K562 (cell line): ENCODE results near the gene DYRK1B. TPM values are rescaled to one million over a fixed set of nuclear protein-coding genes. Genes with fewer than 3 reads are reported as not detected.

ENCODE experiments used
- ATAC-seq: fragments of 200-7000 bp; cut with Tn5 transposase; 3 replicates; pipeline ENCODE4 v1.9.1; 2020; ENCODE audit warnings: moderate library complexity
- BruUV-seq: library from RNA; stranded (reverse); fragments of 400-500 nt; replicated peaks from 2 replicates; lab custom pipeline; 2021; lab: Mats Ljungman, UMichigan
- CTCF ChIA-PET: fragments of 300-600 bp; formaldehyde crosslinking; extraction: SDS; loops from one replicate; lab custom pipeline; 2021; ENCODE audit warnings: low intra/inter-chr PET ratio; lab: Yijun Ruan, JAX
- POLR2A ChIA-PET: fragments of 300-600, 350-650 bp; sonication (Branson Sonifier 250); formaldehyde crosslinking; extraction: SDS; loops from one replicate; lab custom pipeline; 2021; ENCODE audit warnings: antibody characterized with exemption, inconsistent platforms; lab: Yijun Ruan, JAX
- DNase-seq, 4 experiments: peaks; one replicate each; pipeline versions ENCODE4 v3.0.0 to v3.0.0-alpha.2; 2011 to 2018; ENCODE audit warnings: low spot score in 3 of 4, mixed read lengths in 3 of 4; ENCODE audit errors: extremely low read depth in 1 of 4
- FAIRE-seq: peaks from 2 replicates; lab custom pipeline; 2011; peaks lifted over from hg19 to GRCh38; lab: Jason Lieb, UNC
- H2AFZ ChIP-seq: 2 replicates; pipeline ENCODE4 v1.6.0; 2011; ENCODE audit warnings: low read depth, low read length, control low read depth, inconsistent platforms
- H3K27ac ChIP-seq: fragments of 200-600 bp; 3 replicates; pipeline ENCODE4 v1.8.0; 2011; ENCODE audit warnings: low read depth, mild to moderate bottlenecking, control low read depth, inconsistent platforms, low read length, moderate library complexity, mixed read lengths; ENCODE audit errors: extremely low read depth
- H3K27me3 ChIP-seq, 2 experiments: fragments of 300-600 bp in 1 of 2; 2 replicates in 1 of 2; 3 replicates in 1 of 2; pipeline versions ENCODE4 v1.6.0 to v1.8.0; 2011; ENCODE audit warnings: inconsistent platforms in 2 of 2, low read length in 2 of 2, mild to moderate bottlenecking in 1 of 2, mixed read lengths in 1 of 2, moderate library complexity in 1 of 2; ENCODE audit not compliant: control insufficient read depth in 2 of 2, insufficient read depth in 2 of 2
- H3K36me3 ChIP-seq: fragments of 300-600 bp; 3 replicates; pipeline ENCODE4 v1.8.0; 2011; ENCODE audit warnings: mild to moderate bottlenecking, low read length, inconsistent platforms; ENCODE audit not compliant: control insufficient read depth, insufficient read depth
- H3K4me1 ChIP-seq, 2 experiments: fragments of 200-600 bp in 1 of 2; replicated peaks in 1 of 2; 2 replicates in 1 of 2; 3 replicates in 1 of 2; pipeline versions ENCODE4 v1.5.1 to v1.8.0; 2011; ENCODE audit warnings: inconsistent platforms in 2 of 2, low read length in 2 of 2, mild to moderate bottlenecking in 1 of 2, mixed read lengths in 1 of 2, moderate library complexity in 1 of 2; ENCODE audit not compliant: control insufficient read depth in 2 of 2, insufficient read depth in 2 of 2
- H3K4me2 ChIP-seq: 2 replicates; pipeline ENCODE4 v1.6.1; 2011; ENCODE audit warnings: low read length, control low read depth, inconsistent platforms, mixed read lengths; ENCODE audit not compliant: insufficient read depth
- H3K4me3 ChIP-seq: fragments of 200-600 bp; sonication (generic), shearing (Covaris generic); 2 replicates; pipeline ENCODE4 v1.5.1; 2016; ENCODE audit warnings: control low read depth, inconsistent platforms
- H3K79me2 ChIP-seq: fragments of 200-600 bp; 3 replicates; pipeline ENCODE4 v1.8.0; 2011; ENCODE audit warnings: low read length, inconsistent platforms; ENCODE audit not compliant: control insufficient read depth, insufficient read depth
- H3K9ac ChIP-seq, 2 experiments: 2 replicates each; pipeline versions ENCODE4 v1.6.0 to v1.6.1; 2011; ENCODE audit warnings: low read depth in 2 of 2, low read length in 2 of 2, control low read depth in 1 of 2, inconsistent platforms in 1 of 2, mild to moderate bottlenecking in 1 of 2, mixed read lengths in 1 of 2; ENCODE audit not compliant: insufficient read depth in 1 of 2
- H3K9me1 ChIP-seq: one replicate; pipeline ENCODE4 v1.6.0; 2011; ENCODE audit warnings: inconsistent platforms, mild to moderate bottlenecking, low read length, moderate library complexity; ENCODE audit not compliant: control insufficient read depth, insufficient read depth
- H3K9me3 ChIP-seq: replicated peaks from 2 replicates; pipeline ENCODE4 v1.5.1; 2011; ENCODE audit warnings: low read depth, low read length, inconsistent platforms; ENCODE audit not compliant: control insufficient read depth, insufficient read depth
- H4K20me1 ChIP-seq: replicated peaks from 2 replicates; pipeline ENCODE4 v1.6.1; 2011; ENCODE audit warnings: low read length, inconsistent platforms, mixed read lengths; ENCODE audit not compliant: control insufficient read depth, insufficient read depth
- ATF1 ChIP-seq, 2 experiments: fragments of 450-650 bp in 1 of 2; IDR thresholded peaks; 2 replicates each; pipeline ENCODE4 v1.6.1; 2016; ENCODE audit warnings: missing compliant biosample characterization in 1 of 2, missing genetic modification characterization in 1 of 2
- CC2D1A ChIP-seq: fragments of 450-650 bp; IDR thresholded peaks from 2 replicates; pipeline ENCODE4 v1.6.1; 2017; ENCODE audit warnings: mild to moderate bottlenecking
- CTBP1 ChIP-seq: fragments of 450-650 bp; IDR thresholded peaks from 2 replicates; pipeline ENCODE4 v1.6.1; 2016; ENCODE audit warnings: borderline replicate concordance
- L3MBTL2 ChIP-seq: fragments of 450-650 bp; IDR thresholded peaks from 2 replicates; pipeline ENCODE4 v1.6.1; 2016; ENCODE audit warnings: mild to moderate bottlenecking, moderate library complexity
- MTA3 ChIP-seq: fragments of 450-650 bp; formaldehyde crosslinking; IDR thresholded peaks from 2 replicates; pipeline ENCODE4 v1.6.1; 2017; ENCODE audit warnings: mild to moderate bottlenecking, borderline replicate concordance
- MYC ChIP-seq, 2 experiments: fragments of 250-450 bp in 1 of 2; sonication (Bioruptor Pico) in 1 of 2; IDR thresholded peaks; 2 replicates each; pipeline versions ENCODE4 v1.5.1 to v1.6.1; 2012 to 2021; ENCODE audit warnings: low read depth in 2 of 2, borderline replicate concordance in 1 of 2, improper control_type of control experiment in 1 of 2, low read length in 1 of 2, mild to moderate bottlenecking in 1 of 2, moderate library complexity in 1 of 2
- NFIC ChIP-seq: fragments of 450-650 bp; IDR thresholded peaks from 2 replicates; pipeline ENCODE4 v1.6.1; 2017; ENCODE audit warnings: mild to moderate bottlenecking, inconsistent platforms
- NFYB ChIP-seq: IDR thresholded peaks from 2 replicates; pipeline ENCODE4 v1.6.1; 2011; ENCODE audit warnings: mild to moderate bottlenecking, moderate library complexity; ENCODE audit not compliant: insufficient read length; ENCODE audit errors: extremely low read depth
- SMC3 ChIP-seq: conservative IDR thresholded peaks from 2 replicates; pipeline ENCODE4 v1.6.1; 2011; ENCODE audit warnings: low read depth, low read length, improper control_type of control experiment; ENCODE audit not compliant: insufficient read depth
- SP2 ChIP-seq: IDR thresholded peaks from 2 replicates; pipeline ENCODE4 v1.6.1; 2011; ENCODE audit warnings: mild to moderate bottlenecking, low read depth, low read length, moderate library complexity; ENCODE audit not compliant: poor library complexity, severe bottlenecking; ENCODE audit errors: extremely low read depth
- STAG1 ChIP-seq: sonication (generic); formaldehyde crosslinking; IDR thresholded peaks from 2 replicates; pipeline ENCODE4 v1.5.0; 2020; ENCODE audit warnings: missing genetic modification reagents, borderline replicate concordance
- TFAP4 ChIP-seq: sonication (generic); formaldehyde crosslinking; IDR thresholded peaks from 2 replicates; pipeline ENCODE4 v1.8.0; 2022; ENCODE audit warnings: missing genetic modification reagents, mild to moderate bottlenecking, moderate library complexity, borderline replicate concordance
- XRCC5 ChIP-seq: fragments of 200-400 bp; formaldehyde crosslinking; IDR thresholded peaks from 2 replicates; pipeline ENCODE4 v1.6.1; 2017; ENCODE audit warnings: low read depth, mild to moderate bottlenecking, low read length
- ZNF347 ChIP-seq: fragments of 450-650 bp; formaldehyde crosslinking; IDR thresholded peaks from 2 replicates; pipeline ENCODE4 v1.4.0; 2020; ENCODE audit warnings: low read depth, mild to moderate bottlenecking, moderate library complexity
- WGBS: fragments of 100-300 bp; shearing (Covaris generic); methylation state at CpG from one replicate; pipeline ENCODE4 v1.1.6; 2016; ENCODE audit warnings: low coverage, mixed read lengths; ENCODE audit not compliant: insufficient coverage; ENCODE audit errors: missing lambda C conversion rate; 5-methylcytosine and 5-hydroxymethylcytosine counted together
- in situ Hi-C: fragments of 300-500 bp; cut with MboI; formaldehyde crosslinking; loops from 4 replicates; pipeline ENCODE4 v1.15.0; 2018; ENCODE audit warnings: inconsistent platforms, mixed read lengths
- intact Hi-C: fragments of 100-400 bp; cut with micrococcal nuclease; formaldehyde crosslinking; loops from 2 replicates; pipeline ENCODE4 v1.14.2; 2022
- polyA plus RNA-seq, 8 experiments: library from polyadenylated mRNA; depleted of rRNA in 4 of 8; stranded (reverse) in 5 of 8; unstranded in 3 of 8; fragments of >200 nt; fragmentation: Nextera tagmentation in 2 of 8; fragmentation: Illumina TruSeq in 1 of 8; extraction: Ambion mirVana in 2 of 8; extraction: Trizol in 1 of 8; gene quantifications; 2 replicates each; pipeline versions ENCODE4 v1.2.1 to v1.2.3, GENCODE V29; 2011 to 2014; ENCODE audit warnings: inconsistent platforms in 1 of 8, missing spikeins in 1 of 8
- total RNA-seq, 7 experiments: library from RNA; depleted of rRNA in 6 of 7; stranded (reverse); fragments of >200 nt in 6 of 7; fragmentation: Illumina TruSeq in 2 of 7; extraction: Trizol in 2 of 7; gene quantifications; 2 replicates each; pipeline versions ENCODE4 v1.2.1 to v1.2.3, GENCODE V29; 2011 to 2021; ENCODE audit warnings: low replicate concordance in 1 of 7
- TF ChIP-seq, protein P1 (sequence below): fragments of 450-650 bp; formaldehyde crosslinking; IDR thresholded peaks from 2 replicates; pipeline ENCODE4 v1.4.0; 2022; ENCODE audit warnings: missing genetic modification characterization

Gene DYRK1B
- total and polyA plus RNA-seq, 9 of the 15 experiments (the other 6 are each of a cell fraction or from before 2014, with no cell fraction given): 0.91 to 5.2 (median 1.5) TPM; not detected in 2

DNA sequence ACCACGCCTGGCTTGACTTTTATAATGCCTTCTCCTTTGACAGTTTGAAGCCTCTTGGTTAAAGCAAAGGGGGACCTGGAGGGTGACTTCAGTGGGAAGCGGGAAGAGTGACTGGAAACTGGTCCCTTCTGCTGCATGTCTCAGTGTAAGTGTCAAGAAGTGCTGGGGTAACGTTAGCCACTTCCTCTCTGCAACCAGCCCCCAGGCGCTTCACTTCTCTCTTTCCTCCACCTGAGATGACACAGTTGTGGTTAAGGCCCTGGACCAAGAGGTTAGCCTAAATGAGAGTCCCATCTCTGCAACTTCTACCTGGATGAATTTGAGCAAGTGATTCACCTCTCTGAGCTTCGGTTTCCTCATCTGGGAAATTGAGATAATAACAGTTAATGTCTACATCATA is 39.0 kb downstream of the DYRK1B start (continued):
- TF ChIP-seq MYC (IDR thresholded peaks at IDR 0.05; ENCODE audit: low read depth, low read length): no peak
- TF ChIP-seq MYC (CRISPR knock-in tag; IDR thresholded peaks at IDR 0.05; ENCODE audit: borderline replicate concordance, low read depth): no peak
- no peak for TF ChIP-seq ZNF347
- TF ChIP-seq, all 486 proteins: peak for 1

DNA sequence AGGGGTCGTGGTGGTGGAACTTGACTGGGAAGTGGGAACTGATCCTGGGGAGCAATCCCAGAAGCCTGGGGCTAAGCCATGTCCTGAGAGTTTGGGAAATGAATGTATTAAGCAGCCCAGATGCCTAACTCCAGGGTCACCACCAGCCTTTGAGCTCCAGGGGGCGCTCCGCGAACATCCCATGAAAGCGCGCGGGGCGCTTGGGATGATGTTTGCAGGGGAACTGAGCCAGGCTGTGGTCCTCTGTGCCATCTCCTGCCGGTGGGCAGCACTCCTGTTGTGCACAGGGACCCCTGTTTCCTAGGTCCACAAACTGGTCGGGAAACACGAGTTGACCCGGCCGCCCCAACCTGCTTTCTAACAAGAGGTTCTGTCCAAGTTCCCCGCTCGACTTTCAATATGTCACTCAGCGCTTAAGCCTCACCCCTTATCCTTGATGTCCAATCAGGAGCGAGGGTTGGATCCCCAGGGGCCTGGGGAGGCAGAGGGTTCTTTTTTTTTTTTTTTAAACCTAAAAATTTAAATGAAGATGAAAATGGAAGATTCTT is 40.9 kb downstream of the DYRK1B start:
- no peak overlapping the region for H3K27ac ChIP-seq
- H3K9ac ChIP-seq: no peak overlapping the region
- FAIRE-seq (peak; percentile 77), ATAC-seq (peak; percentile 98), DNase-seq (peak; percentile 82 to 96 (median 90))
- peaks cover 0 to 12% of the 10 kb centered on the region in 2 experiments; a peak in 4 of 5 replicates for H3K27me3 ChIP-seq
- H3K36me3 ChIP-seq: no peaks in the 10 kb centered on the region
- intact Hi-C loops: loop anchor here (1.0 to 5.0 kb wide), 2 partner anchors 51 to 344 kb away; no protein-coding TSS in a partner anchor
- H3K4me2 ChIP-seq: peak overlapping the region; percentile 35
- 1% methylated on average over 17 of the region's 17 CpGs for WGBS
- 0 out of 2 replicates have a peak overlapping the region, but pooled peaks have one; percentile 3 for H3K4me3 ChIP-seq
- CTCF ChIA-PET: interaction anchor here (0.6 to 1.9 kb wide), 4 partner anchors 50 to 1344 kb away, joined by 3 to 36 read pairs (median 4); no protein-coding TSS in a partner anchor
- peaks cover 0 to 3% of the 10 kb centered on the region in 2 experiments; a peak in 1 of 5 replicates for H3K4me1 ChIP-seq
- no TSS peak for BruUV-seq
- peak overlapping the region; percentile 47 for H2AFZ ChIP-seq
- H4K20me1 ChIP-seq: no peaks in the 10 kb centered on the region
- POLR2A ChIA-PET: interaction anchor here (0.6 to 1.5 kb wide), 4 partner anchors 10 to 86 kb away, joined by 3 to 5 read pairs (median 4); partner anchors contain the start of gene DYRK1B
- no peaks in the 10 kb centered on the region for H3K9me3 ChIP-seq
- H3K9me1 ChIP-seq: no peaks in the 10 kb centered on the region
- in situ Hi-C loops: no loop called here
- H3K79me2 ChIP-seq: no peaks in the 10 kb centered on the region
- no peak for TF ChIP-seq ATF1 (CRISPR knock-in tag; IDR thresholded peaks at IDR 0.05)
- TF ChIP-seq ATF1 (tag; IDR thresholded peaks at IDR 0.05): peak; percentile 38
- TF ChIP-seq, protein P1, sequence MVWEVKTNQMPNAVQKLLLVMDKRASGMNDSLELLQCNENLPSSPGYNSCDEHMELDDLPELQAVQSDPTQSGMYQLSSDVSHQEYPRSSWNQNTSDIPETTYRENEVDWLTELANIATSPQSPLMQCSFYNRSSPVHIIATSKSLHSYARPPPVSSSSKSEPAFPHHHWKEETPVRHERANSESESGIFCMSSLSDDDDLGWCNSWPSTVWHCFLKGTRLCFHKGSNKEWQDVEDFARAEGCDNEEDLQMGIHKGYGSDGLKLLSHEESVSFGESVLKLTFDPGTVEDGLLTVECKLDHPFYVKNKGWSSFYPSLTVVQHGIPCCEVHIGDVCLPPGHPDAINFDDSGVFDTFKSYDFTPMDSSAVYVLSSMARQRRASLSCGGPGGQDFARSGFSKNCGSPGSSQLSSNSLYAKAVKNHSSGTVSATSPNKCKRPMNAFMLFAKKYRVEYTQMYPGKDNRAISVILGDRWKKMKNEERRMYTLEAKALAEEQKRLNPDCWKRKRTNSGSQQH (CRISPR knock-in tag): no peak
- TF ChIP-seq NFIC: 0 out of 2 replicates have a peak, but pooled peaks have one; percentile 20
- TF ChIP-seq MTA3: peak; percentile 49; the same call in 1 of the 2 replicates
- peak; percentile 61 for TF ChIP-seq SMC3
- TF ChIP-seq CC2D1A: peak; percentile 46; the same call in 1 of the 2 replicates
- peak; percentile 45; the same call in 1 of the 2 replicates for TF ChIP-seq STAG1 (CRISPR knock-in tag)
- peak; percentile 31; the same call in 1 of the 2 replicates for TF ChIP-seq TFAP4 (CRISPR knock-in tag)
- peak; percentile 48; the same call in 1 of the 2 replicates for TF ChIP-seq XRCC5
- peak; percentile 81; the same call in 1 of the 2 replicates for TF ChIP-seq CTBP1
- 0 out of 2 replicates have a peak, but pooled peaks have one; percentile 19 for TF ChIP-seq L3MBTL2
- peak; percentile 28 for TF ChIP-seq NFYB
- peak; percentile 8 for TF ChIP-seq SP2
